H1 (cell line): ENCODE results near the gene YAF2. TPM values are rescaled to one million over a fixed set of nuclear protein-coding genes. Genes with fewer than 3 reads are reported as not detected.

Source experiments
- CTCF ChIA-PET: fragments of 300-600 bp; sonication (Branson Sonifier 250); formaldehyde crosslinking; loops from one replicate; lab custom pipeline; 2021; ENCODE audit not compliant: partially characterized antibody; lab: Charles Lee
- POLR2A ChIA-PET: fragments of 300-600 bp; sonication (Branson Sonifier 250); formaldehyde crosslinking; loops from one replicate; lab custom pipeline; 2021; ENCODE audit warnings: inconsistent platforms; ENCODE audit not compliant: partially characterized antibody; lab: Charles Lee
- DNase-seq, 2 experiments: peaks; one replicate each; pipeline versions ENCODE4 v3.0.0 to v3.0.0-alpha.2; 2010 to 2022; ENCODE audit warnings: low spot score in 2 of 2, low read depth in 1 of 2, mixed read lengths in 1 of 2
- FAIRE-seq: peaks from 2 replicates; lab custom pipeline; 2011; peaks lifted over from hg19 to GRCh38; lab: Jason Lieb, UNC
- H2AFZ ChIP-seq: 2 replicates; pipeline ENCODE4 v1.8.1; 2012; ENCODE audit warnings: low read length, inconsistent platforms
- H2AK5ac ChIP-seq: 2 replicates; pipeline ENCODE4 v1.6.1; 2013; ENCODE audit warnings: low read depth, low read length
- H2BK120ac ChIP-seq: replicated peaks from 2 replicates; pipeline ENCODE3; 2013; ENCODE audit warnings: low read depth, low read length, inconsistent platforms
- H2BK12ac ChIP-seq: 2 replicates; pipeline ENCODE4 v1.6.1; 2013; ENCODE audit warnings: low read depth, low read length
- H2BK15ac ChIP-seq: 2 replicates; pipeline ENCODE4 v1.6.1; 2013; ENCODE audit warnings: low read length
- H2BK20ac ChIP-seq: 2 replicates; pipeline ENCODE4 v1.6.1; 2013; ENCODE audit warnings: low read length
- H2BK5ac ChIP-seq: 2 replicates; pipeline ENCODE4 v1.6.1; 2013; ENCODE audit warnings: low read depth, low read length
- H3K14ac ChIP-seq: 2 replicates; pipeline ENCODE4 v1.6.1; 2013; ENCODE audit warnings: inconsistent platforms; ENCODE audit not compliant: insufficient read length
- H3K18ac ChIP-seq: 2 replicates; pipeline ENCODE4 v1.6.1; 2013; ENCODE audit warnings: low read length; ENCODE audit errors: extremely low read depth
- H3K23ac ChIP-seq: 2 replicates; pipeline ENCODE4 v1.6.1; 2013; ENCODE audit warnings: inconsistent platforms; ENCODE audit not compliant: insufficient read length
- H3K23me2 ChIP-seq: 2 replicates; pipeline ENCODE4 v1.6.1; 2013; ENCODE audit warnings: low read depth, low read length
- H3K27ac ChIP-seq: 2 replicates; pipeline ENCODE4 v1.6.1; 2011; ENCODE audit warnings: low read depth, low read length, inconsistent platforms
- H3K27me3 ChIP-seq, 4 experiments: replicated peaks in 1 of 4; 1 replicate in 1 of 4; 2 replicates in 3 of 4; pipeline versions ENCODE4 v1.6.1 to v1.8.1; 2011 to 2013; ENCODE audit warnings: low read length in 3 of 4, mild to moderate bottlenecking in 3 of 4, inconsistent platforms in 2 of 4, mixed read lengths in 2 of 4, moderate library complexity in 1 of 4; ENCODE audit not compliant: control insufficient read depth in 3 of 4, insufficient read depth in 3 of 4; ENCODE audit errors: extremely low read depth in 1 of 4
- H3K36me3 ChIP-seq, 4 experiments: 2 replicates each; pipeline versions ENCODE4 v1.6.1 to v1.8.1; 2011 to 2013; ENCODE audit warnings: mild to moderate bottlenecking in 4 of 4, low read length in 3 of 4, moderate library complexity in 2 of 4, control low read depth in 1 of 4, inconsistent platforms in 1 of 4; ENCODE audit not compliant: insufficient read depth in 4 of 4, control insufficient read depth in 2 of 4
- H3K4ac ChIP-seq: replicated peaks from 2 replicates; pipeline ENCODE3; 2013; ENCODE audit warnings: low read length, low read depth, mixed read lengths, inconsistent platforms; ENCODE audit not compliant: insufficient read length
- H3K4me1 ChIP-seq, 4 experiments: replicated peaks in 1 of 4; 1 replicate in 1 of 4; 2 replicates in 3 of 4; pipeline versions ENCODE4 v1.6.1 to v1.8.1; 2011 to 2013; ENCODE audit warnings: low read length in 3 of 4, inconsistent platforms in 2 of 4, mixed read lengths in 1 of 4; ENCODE audit not compliant: insufficient read depth in 4 of 4, control insufficient read depth in 3 of 4
- H3K4me2 ChIP-seq, 2 experiments: 2 replicates each; pipeline versions ENCODE4 v1.6.1 to v1.8.1; 2011 to 2013; ENCODE audit warnings: low read depth in 2 of 2, low read length in 2 of 2, control low read depth in 1 of 2, inconsistent platforms in 1 of 2, mild to moderate bottlenecking in 1 of 2; ENCODE audit not compliant: insufficient read depth in 1 of 2
- H3K4me3 ChIP-seq, 4 experiments: fragments of 200-600, 300-600 bp in 1 of 4; sonication (generic), shearing (Covaris generic), sonication (Bioruptor Twin) in 1 of 4; 2 replicates each; pipeline versions ENCODE4 v1.5.1 to v1.8.1; 2011 to 2016; ENCODE audit warnings: low read length in 4 of 4, low read depth in 3 of 4, control low read depth in 2 of 4, inconsistent platforms in 2 of 4, mild to moderate bottlenecking in 2 of 4, mixed read lengths in 1 of 4, moderate library complexity in 1 of 4; ENCODE audit not compliant: insufficient read depth in 2 of 4; ENCODE audit errors: extremely low read depth in 1 of 4
- H3K56ac ChIP-seq: replicated peaks from 2 replicates; pipeline ENCODE3; 2013; ENCODE audit warnings: low read depth, mild to moderate bottlenecking, mixed read lengths, low read length, inconsistent platforms; ENCODE audit not compliant: insufficient read length
- H3K79me1 ChIP-seq: 2 replicates; pipeline ENCODE4 v1.6.1; 2013; ENCODE audit warnings: low read depth, low read length, control low read depth
- H3K79me2 ChIP-seq, 2 experiments: 2 replicates each; pipeline versions ENCODE4 v1.6.1 to v1.8.1; 2012 to 2013; ENCODE audit warnings: low read length in 2 of 2, mild to moderate bottlenecking in 2 of 2, inconsistent platforms in 1 of 2; ENCODE audit not compliant: insufficient read depth in 2 of 2, control insufficient read depth in 1 of 2
- H3K9ac ChIP-seq, 4 experiments: replicated peaks in 1 of 4; 1 replicate in 1 of 4; 2 replicates in 3 of 4; pipeline versions ENCODE4 v1.6.1 to v1.8.1; 2011 to 2013; ENCODE audit warnings: low read depth in 3 of 4, low read length in 3 of 4, control low read depth in 2 of 4, mild to moderate bottlenecking in 2 of 4, moderate library complexity in 2 of 4, inconsistent platforms in 1 of 4; ENCODE audit errors: extremely low read depth in 1 of 4
- H3K9me3 ChIP-seq, 2 experiments: 2 replicates each; pipeline versions ENCODE4 v1.6.1 to v1.8.1; 2012 to 2013; ENCODE audit warnings: mild to moderate bottlenecking in 2 of 2, moderate library complexity in 2 of 2, control low read depth in 1 of 2, inconsistent platforms in 1 of 2, low read depth in 1 of 2, low read length in 1 of 2, mixed read lengths in 1 of 2; ENCODE audit not compliant: insufficient read depth in 2 of 2
- H4K20me1 ChIP-seq, 2 experiments: replicated peaks in 1 of 2; 2 replicates each; pipeline versions ENCODE3 to v1.8.1; 2011 to 2013; ENCODE audit warnings: inconsistent platforms in 2 of 2, low read length in 2 of 2, mild to moderate bottlenecking in 1 of 2; ENCODE audit not compliant: insufficient read depth in 2 of 2, control insufficient read depth in 1 of 2
- H4K5ac ChIP-seq: 2 replicates; pipeline ENCODE4 v1.6.1; 2013; ENCODE audit warnings: low read length, low read depth, mixed read lengths, inconsistent platforms; ENCODE audit not compliant: insufficient read length
- H4K8ac ChIP-seq: 2 replicates; pipeline ENCODE4 v1.8.0; 2013; ENCODE audit warnings: mild to moderate bottlenecking, moderate library complexity, low read length, inconsistent platforms; ENCODE audit not compliant: insufficient read depth; ENCODE audit errors: extremely low read depth
- H4K91ac ChIP-seq: replicated peaks from 2 replicates; pipeline ENCODE3; 2013; ENCODE audit warnings: low read length, mixed read lengths, inconsistent platforms; ENCODE audit not compliant: insufficient read length
- ATF3 ChIP-seq: IDR thresholded peaks from 2 replicates; pipeline ENCODE4 v1.6.1; 2011; ENCODE audit warnings: low read depth, mild to moderate bottlenecking, low read length; ENCODE audit not compliant: insufficient read depth
- BACH1 ChIP-seq: IDR thresholded peaks from 2 replicates; pipeline ENCODE4 v1.6.1; 2012; ENCODE audit warnings: low read length, improper control_type of control experiment
- EZH2 ChIP-seq: fragments of 200-600 bp; sonication (generic); IDR thresholded peaks from 2 replicates; pipeline ENCODE4 v1.7.1; 2012; ENCODE audit warnings: low read depth, mild to moderate bottlenecking, moderate library complexity, low read length, inconsistent platforms; ENCODE audit not compliant: severe bottlenecking
- HDAC2 ChIP-seq, 2 experiments: fragments of 300-600 bp in 1 of 2; sonication (generic) in 1 of 2; IDR thresholded peaks; 2 replicates each; pipeline ENCODE4 v1.6.1; 2011 to 2012; ENCODE audit warnings: low read depth in 2 of 2, low read length in 2 of 2, mild to moderate bottlenecking in 2 of 2, moderate library complexity in 2 of 2, borderline replicate concordance in 1 of 2, inconsistent platforms in 1 of 2
- JUND ChIP-seq: IDR thresholded peaks from 2 replicates; pipeline ENCODE4 v1.6.1; 2011; ENCODE audit warnings: mild to moderate bottlenecking, improper control_type of control experiment, low read length
- POLR2A ChIP-seq, 2 experiments: IDR thresholded peaks; 1 replicate in 1 of 2; 2 replicates in 1 of 2; pipeline ENCODE4 v1.6.1; 2011; ENCODE audit warnings: low read depth in 2 of 2, low read length in 2 of 2, mild to moderate bottlenecking in 2 of 2; ENCODE audit errors: control extremely low read depth in 1 of 2
- RXRA ChIP-seq: IDR thresholded peaks from 2 replicates; pipeline ENCODE4 v1.6.1; 2011; ENCODE audit warnings: low read depth, mild to moderate bottlenecking, low read length, moderate library complexity; ENCODE audit not compliant: insufficient read depth
- SIRT6 ChIP-seq: IDR thresholded peaks from one replicate; pipeline ENCODE4 v1.7.1; 2012; ENCODE audit warnings: low read length, inconsistent platforms
- TEAD4 ChIP-seq: IDR thresholded peaks from 2 replicates; pipeline ENCODE4 v1.6.1; 2012; ENCODE audit warnings: low read depth, low read length, inconsistent platforms, mixed read lengths
- YY1 ChIP-seq: IDR thresholded peaks from 2 replicates; pipeline ENCODE4 v1.6.1; 2011; ENCODE audit warnings: low read depth, mild to moderate bottlenecking, low read length
- polyA plus RNA-seq, 7 experiments: library from polyadenylated mRNA; depleted of rRNA in 3 of 7; stranded (reverse) in 5 of 7; unstranded in 2 of 7; fragments of >200 nt in 5 of 7; fragments of 200-250 nt in 2 of 7; gene quantifications; 1 replicate in 5 of 7; 2 replicates in 1 of 7; 4 replicates in 1 of 7; pipeline versions ENCODE4 v1.2.1 to v1.2.3, GENCODE V29; 2011 to 2013; ENCODE audit warnings: missing spikeins in 2 of 7, mixed read lengths in 2 of 7
- total RNA-seq: library from RNA; stranded (reverse); fragmentation: NEBNext Ultra II Directional; extraction: Animal tissue kit (Norgen Biotek cat#: 25700); gene quantifications from 2 replicates; pipeline ENCODE4 v1.2.1, GENCODE V29; 2021
- TF ChIP-seq, protein P1 (sequence below), 3 experiments: IDR thresholded peaks; 1 replicate in 2 of 3; 2 replicates in 1 of 3; pipeline versions ENCODE4 v1.5.1 to v1.6.1; 2011; ENCODE audit warnings: low read length in 3 of 3, mild to moderate bottlenecking in 3 of 3, inconsistent platforms in 2 of 3, low read depth in 1 of 3, moderate library complexity in 1 of 3; ENCODE audit not compliant: insufficient read depth in 1 of 3; ENCODE audit errors: control extremely low read depth in 1 of 3
- TF ChIP-seq, protein P2 (sequence below): IDR thresholded peaks from 2 replicates; pipeline ENCODE4 v1.6.1; 2012; ENCODE audit warnings: inconsistent platforms

The YAF2 gene
- total and polyA plus RNA-seq, 2 of the 8 experiments (the other 6 are each of a cell fraction or from before 2014, with no cell fraction given), result 0.50 to 2.2 TPM

- H2AK5ac ChIP-seq, result no peak overlapping the region
- no peak overlapping the region for H3K18ac ChIP-seq
- no peak overlapping the region for H2BK12ac ChIP-seq
- H3K14ac ChIP-seq, result no peak overlapping the region
- H2BK5ac ChIP-seq, result no peak overlapping the region
- no peak overlapping the region for H2BK20ac ChIP-seq
- H3K79me2 ChIP-seq, result no peaks in the 10 kb centered on the region
- peak overlapping the region in 1 of 4 experiments; percentile 34; a peak in 1 of 7 replicates for H3K9ac ChIP-seq
- H3K56ac ChIP-seq, result no peak overlapping the region
- no peak overlapping the region for H3K4me3 ChIP-seq
- H3K4me2 ChIP-seq, result no peak overlapping the region
- H3K36me3 ChIP-seq, result no peaks in the 10 kb centered on the region
- no peaks in the 10 kb centered on the region for H3K9me3 ChIP-seq
- no peak overlapping the region for H4K8ac ChIP-seq
- FAIRE-seq, result no peak
- DNase-seq, result no peak
- H3K4ac ChIP-seq, result no peak overlapping the region
- ChIA-PET CTCF (no interaction called here), POLR2A (no interaction called here)
- H2BK120ac ChIP-seq, result no peak overlapping the region
- no peaks in the 10 kb centered on the region for H3K79me1 ChIP-seq
- H3K4me1 ChIP-seq, result no peaks in the 10 kb centered on the region
- H4K91ac ChIP-seq, result no peak overlapping the region
- no peaks in the 10 kb centered on the region for H3K27me3 ChIP-seq
- H4K20me1 ChIP-seq, result no peaks in the 10 kb centered on the region
- no peaks in the 10 kb centered on the region for H3K23me2 ChIP-seq
- H2BK15ac ChIP-seq, result no peak overlapping the region
- H3K23ac ChIP-seq, result no peak overlapping the region
- no peak overlapping the region for H3K27ac ChIP-seq
- no peak overlapping the region for H4K5ac ChIP-seq
- no peak overlapping the region for H2AFZ ChIP-seq
- no peak for TF ChIP-seq ATF3
- no peak for TF ChIP-seq TEAD4
- TF ChIP-seq JUND, result no peak
- no peak for TF ChIP-seq YY1
- TF ChIP-seq RXRA, result no peak
- TF ChIP-seq HDAC2 (IDR thresholded peaks at IDR 0.05; ENCODE audit: borderline replicate concordance in 1 of 2, low read depth in 2 of 2, low read length in 2 of 2), result no peak
- TF ChIP-seq, protein P1, sequence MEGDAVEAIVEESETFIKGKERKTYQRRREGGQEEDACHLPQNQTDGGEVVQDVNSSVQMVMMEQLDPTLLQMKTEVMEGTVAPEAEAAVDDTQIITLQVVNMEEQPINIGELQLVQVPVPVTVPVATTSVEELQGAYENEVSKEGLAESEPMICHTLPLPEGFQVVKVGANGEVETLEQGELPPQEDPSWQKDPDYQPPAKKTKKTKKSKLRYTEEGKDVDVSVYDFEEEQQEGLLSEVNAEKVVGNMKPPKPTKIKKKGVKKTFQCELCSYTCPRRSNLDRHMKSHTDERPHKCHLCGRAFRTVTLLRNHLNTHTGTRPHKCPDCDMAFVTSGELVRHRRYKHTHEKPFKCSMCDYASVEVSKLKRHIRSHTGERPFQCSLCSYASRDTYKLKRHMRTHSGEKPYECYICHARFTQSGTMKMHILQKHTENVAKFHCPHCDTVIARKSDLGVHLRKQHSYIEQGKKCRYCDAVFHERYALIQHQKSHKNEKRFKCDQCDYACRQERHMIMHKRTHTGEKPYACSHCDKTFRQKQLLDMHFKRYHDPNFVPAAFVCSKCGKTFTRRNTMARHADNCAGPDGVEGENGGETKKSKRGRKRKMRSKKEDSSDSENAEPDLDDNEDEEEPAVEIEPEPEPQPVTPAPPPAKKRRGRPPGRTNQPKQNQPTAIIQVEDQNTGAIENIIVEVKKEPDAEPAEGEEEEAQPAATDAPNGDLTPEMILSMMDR (IDR thresholded peaks at IDR 0.05; ENCODE audit: control extremely low read depth in 1 of 3, insufficient read depth in 1 of 3, low read depth in 1 of 3, low read length in 3 of 3), result no peak
- TF ChIP-seq EZH2, result no peak
- TF ChIP-seq, protein P2, sequence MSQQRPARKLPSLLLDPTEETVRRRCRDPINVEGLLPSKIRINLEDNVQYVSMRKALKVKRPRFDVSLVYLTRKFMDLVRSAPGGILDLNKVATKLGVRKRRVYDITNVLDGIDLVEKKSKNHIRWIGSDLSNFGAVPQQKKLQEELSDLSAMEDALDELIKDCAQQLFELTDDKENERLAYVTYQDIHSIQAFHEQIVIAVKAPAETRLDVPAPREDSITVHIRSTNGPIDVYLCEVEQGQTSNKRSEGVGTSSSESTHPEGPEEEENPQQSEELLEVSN, result no peak
- TF ChIP-seq BACH1, result no peak
- no peak for TF ChIP-seq POLR2A (IDR thresholded peaks at IDR 0.05; ENCODE audit: control extremely low read depth in 1 of 2, low read depth in 2 of 2, low read length in 2 of 2)
- no peak for TF ChIP-seq SIRT6
Observed at GRCh38 chr12:42162193-42162592, 75.9 kb downstream of the YAF2 start.
